Measurements from ENCODE around the gene SSU72.
A peak's percentile ranks its signal among the peaks of the same experiment; 100 is the strongest.
"Not testable (repeated sequence)": the region's sequence is repeated elsewhere in the genome, so short reads cannot be mapped to it uniquely, and the experiment has no call there.

SSU72 gene

DNA sequence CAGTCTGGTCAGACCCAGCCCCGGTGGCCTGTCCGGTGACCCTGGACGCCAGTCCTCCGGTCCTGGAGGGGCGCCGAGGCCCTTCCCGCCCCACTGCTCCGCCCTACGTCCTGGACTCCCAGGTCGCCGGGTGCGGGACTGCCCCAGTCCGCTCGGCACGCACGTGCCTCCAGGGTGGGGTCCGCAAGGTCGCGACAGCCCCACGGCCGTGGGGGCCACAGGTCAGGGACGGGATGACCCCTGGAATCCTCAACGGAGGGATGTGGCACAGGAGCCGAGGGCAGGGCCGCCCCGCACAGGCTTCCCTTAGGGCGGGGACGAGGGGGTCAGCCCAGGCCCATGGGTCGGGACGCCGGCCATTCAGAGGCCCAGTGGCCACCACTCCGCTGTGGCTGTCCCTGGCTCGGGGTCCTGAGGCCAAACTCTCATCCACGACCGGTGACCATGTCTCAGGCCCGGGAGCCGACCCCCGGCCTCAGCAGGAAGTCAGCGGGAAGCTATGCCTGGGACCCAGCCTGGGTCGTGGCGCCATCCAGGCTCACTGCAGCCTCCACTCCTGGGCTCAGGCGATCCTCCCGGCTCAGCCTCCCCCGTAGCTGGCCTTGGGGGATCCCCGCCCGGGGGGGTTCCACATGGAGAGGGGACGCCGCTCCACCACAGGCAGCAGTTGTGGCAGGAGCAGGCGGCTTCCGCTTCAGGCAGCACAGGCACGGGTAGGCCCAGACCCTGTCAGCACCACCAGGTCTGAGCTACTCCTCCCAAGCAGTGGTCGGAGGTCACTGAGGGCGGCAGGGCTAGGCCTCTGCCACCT is 33.6 kb downstream of the SSU72 start:
- DNase-seq (ENCODE audit: low read depth in 2 of 2): no peak

DNA sequence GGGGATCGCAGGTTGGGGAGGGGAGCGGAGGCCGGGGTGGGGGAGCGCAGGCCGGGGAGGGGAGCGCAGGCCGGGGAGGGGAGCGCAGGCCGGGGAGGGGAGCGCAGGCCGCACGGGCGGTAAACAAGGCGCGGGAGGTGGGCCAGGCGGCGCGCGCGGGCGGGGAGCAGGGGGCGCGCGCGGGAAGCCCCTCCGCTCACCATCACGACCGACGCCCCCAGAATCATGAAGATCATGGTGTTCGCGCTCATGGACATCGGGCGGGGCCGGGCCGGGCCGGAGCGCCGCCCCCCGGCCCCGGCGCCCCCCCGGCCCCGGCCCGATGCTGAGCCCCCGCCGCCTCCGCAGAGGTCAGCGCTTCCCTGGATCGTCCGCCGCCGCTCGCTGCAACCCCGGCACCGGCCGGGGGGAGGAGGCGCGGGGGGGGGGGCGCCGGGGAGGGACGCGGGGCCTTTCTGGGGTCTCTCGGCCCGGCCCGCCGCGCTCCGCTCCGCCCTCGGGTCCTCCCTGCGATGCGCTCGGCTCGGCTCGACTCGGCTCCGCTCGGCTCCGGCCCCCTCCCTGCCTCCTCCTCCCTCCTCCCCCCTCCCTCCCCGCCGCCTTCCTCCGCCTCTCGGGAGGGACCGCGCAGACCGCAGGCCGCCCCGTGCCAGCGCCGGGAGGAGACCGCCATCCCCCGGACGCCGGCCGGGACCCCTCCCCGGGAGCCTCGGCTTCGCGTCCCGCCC is 34.4 kb downstream of the SSU72 start, which contains the start of gene TMEM240:
Gene TMEM240, minus strand, starts transcription at position 535 of the 728 bp plus-strand sequence. Its CDS starts 278 bp downstream, at position 257.
- peak in 1 of 2 donors; percentile 42 for DNase-seq (ENCODE audit: low read depth in 2 of 2)

DNA sequence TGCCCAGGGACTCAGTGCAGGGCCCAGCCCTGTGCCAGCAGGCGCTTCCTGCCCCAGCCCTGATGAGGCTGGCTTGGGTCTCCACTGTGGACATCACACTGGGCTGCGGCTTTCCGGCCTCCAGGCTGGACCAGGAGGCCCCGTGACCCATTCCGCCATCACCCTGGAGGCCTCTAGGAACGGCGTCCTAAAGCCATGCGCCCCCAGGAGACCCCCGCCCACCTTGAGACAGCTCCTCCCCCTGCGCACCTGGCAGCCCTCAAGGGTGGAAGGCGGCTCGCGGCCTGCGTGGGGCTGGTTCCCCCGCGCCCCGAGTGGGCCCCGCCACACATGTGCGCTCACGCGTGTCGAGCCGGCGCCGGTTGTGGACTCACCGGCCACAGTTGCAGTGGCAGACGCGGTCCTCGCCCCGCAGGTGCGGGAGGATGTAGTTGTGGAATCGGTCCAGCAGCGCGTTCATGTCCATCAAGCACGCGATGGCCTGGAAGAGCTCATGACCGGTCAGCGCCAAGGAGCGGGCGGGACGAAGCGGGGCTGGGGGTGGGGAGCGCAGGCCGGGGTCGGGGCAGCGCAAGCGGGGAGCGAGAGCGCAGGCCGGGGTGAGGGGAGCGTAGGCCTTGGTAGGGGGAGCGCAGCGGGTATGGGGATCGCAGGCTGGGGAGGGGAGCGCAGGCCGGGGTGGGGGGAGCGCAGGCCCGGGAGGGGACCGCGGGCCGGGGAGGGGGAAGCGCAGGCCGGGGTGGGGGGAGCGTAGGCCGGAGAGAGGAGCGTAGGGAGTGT is 35.2 kb downstream of the SSU72 start:
- no peak for DNase-seq (ENCODE audit: low read depth in 2 of 2)

DNA sequence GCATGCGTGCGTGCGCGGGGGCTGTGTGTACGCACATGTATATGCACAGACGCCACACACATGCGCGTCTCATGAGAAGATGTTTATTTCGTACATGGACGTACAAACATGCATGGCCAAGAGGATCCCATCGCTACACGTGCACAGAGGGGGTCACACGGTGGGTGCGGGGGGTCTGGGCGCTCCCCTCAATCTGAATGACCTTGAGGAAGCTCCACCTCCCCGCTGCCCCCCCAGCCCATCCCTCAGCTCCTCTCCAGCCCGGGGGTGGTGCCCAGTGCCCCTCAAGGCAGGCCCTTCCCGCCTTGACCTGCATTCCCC is 35.7 kb downstream of the SSU72 start:
- DNase-seq (ENCODE audit: low read depth in 2 of 2): no peak

DNA sequence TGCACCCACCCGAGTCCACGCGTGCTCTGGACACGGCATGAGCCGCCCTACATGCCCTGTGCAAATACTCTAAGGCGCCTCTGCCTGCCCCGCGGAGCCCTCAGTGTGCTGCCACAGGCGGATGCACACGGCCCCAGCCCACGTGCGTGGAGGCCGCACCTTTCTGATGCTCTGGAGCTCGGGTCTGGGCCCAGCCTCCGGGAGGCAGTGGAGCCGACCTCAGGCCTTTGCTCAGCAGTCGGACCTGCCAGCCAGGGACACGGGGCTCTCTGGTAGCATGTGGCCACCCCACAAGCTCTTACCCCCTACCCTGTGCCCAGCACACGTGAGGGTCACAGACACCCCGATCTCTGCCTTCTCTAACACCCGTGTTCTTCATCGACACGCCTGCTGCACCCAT is 36.3 kb downstream of the SSU72 start:
- no peak for DNase-seq (ENCODE audit: low read depth in 2 of 2)

DNA sequence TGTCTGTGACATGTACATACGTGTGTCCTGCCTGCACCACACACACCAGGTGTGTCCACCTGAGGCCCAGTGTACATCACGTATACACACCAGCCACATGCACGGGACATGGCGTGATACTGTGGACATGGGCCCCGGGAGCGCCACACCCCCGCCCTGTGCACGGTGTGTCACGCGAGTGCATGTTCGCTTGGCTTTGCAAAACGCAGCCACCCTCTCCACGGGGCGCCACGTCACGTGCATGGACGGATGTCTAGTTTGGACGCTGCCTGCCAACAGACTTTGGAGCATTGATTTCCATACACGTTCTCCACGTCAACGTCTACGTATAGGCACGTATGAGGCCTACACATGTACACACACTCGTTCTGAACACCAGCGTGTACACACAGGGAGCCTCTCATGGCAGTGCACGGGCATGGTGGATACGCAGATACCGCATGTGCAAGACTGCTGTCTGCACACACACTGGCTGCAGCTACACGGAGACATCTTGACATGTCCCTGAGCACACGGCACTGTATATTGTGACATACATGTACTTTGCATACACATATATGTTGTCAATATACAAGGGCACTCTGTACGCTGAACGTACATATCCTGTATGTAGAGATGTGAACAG is 36.9 kb downstream of the SSU72 start:
- no peak for DNase-seq (ENCODE audit: low read depth in 2 of 2)

DNA sequence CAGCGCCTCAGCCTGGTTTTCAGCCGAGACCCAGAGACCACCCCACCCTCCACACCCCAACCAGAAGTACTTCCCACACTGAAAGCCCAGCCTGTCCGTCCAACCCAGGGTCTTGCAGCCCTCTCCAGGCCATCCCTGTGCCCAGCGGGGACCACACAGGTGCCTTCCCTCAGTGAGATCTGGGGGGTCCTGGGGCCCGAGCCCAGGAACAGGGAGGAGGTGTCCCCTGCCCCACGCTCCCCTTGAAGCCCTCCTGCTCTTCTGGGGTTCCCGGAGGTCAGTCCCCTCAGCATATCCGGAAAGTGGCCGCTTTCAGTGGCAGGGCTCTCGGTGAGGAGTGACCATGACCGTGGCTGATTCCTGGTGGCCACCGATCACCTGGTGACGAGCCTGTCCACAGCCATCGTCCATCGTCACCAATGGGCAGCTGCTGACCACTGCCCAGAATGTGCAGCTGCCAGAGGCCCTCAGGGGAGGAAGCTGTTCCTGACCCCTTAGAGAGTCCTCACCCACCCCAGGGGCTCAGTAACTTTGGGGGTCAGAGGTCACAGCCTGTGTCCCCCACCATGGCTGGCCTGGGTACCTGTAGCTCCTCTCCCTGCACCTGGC is 37.6 kb downstream of the SSU72 start:
- DNase-seq (ENCODE audit: low read depth in 2 of 2): no peak

DNA sequence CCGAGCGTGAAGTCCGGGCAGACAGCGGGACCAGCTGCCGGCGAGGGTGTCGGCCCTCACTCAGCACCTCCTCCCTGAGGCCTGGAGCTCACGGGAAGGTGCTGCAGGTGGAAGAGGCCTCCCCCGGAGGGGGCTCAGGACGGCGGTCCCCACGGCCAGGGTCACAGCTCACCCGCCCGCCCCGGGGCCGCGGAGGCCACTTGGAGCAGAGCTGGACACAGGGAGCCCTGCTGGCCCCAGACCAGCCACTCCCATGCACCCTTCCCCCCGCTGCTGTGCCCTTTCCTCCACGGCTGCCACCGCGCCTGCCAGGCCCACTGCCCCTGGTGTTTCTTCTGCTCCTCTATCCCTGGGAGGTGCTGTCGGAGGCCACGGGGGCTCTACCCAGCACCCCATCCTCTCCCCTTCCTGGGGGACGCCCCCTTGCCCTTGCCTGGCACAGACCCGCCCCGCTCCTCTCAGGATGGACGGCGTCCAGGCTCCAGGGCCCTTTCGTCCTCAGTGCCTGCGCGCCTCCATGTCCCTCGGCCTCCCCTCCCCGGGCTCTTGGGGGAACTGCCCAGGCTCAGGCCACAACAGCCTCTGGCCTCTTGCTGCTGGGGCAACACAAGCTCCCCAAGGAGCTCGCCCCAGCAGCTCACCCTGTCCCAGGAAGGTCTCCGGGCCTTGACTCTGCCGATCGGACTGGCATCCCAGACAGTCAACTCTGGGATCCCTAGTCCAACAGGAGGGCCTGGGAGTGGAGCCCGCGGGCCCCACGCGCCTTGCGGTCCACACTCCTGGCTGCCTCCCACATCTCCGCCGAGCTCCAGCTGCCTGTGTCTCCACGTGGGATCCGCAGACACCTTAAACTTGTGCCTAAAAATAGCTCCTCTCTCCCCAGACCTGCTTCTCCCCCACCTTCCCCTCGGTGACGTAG is 38.4 kb downstream of the SSU72 start:
- no peak for DNase-seq (ENCODE audit: low read depth in 2 of 2)

DNA sequence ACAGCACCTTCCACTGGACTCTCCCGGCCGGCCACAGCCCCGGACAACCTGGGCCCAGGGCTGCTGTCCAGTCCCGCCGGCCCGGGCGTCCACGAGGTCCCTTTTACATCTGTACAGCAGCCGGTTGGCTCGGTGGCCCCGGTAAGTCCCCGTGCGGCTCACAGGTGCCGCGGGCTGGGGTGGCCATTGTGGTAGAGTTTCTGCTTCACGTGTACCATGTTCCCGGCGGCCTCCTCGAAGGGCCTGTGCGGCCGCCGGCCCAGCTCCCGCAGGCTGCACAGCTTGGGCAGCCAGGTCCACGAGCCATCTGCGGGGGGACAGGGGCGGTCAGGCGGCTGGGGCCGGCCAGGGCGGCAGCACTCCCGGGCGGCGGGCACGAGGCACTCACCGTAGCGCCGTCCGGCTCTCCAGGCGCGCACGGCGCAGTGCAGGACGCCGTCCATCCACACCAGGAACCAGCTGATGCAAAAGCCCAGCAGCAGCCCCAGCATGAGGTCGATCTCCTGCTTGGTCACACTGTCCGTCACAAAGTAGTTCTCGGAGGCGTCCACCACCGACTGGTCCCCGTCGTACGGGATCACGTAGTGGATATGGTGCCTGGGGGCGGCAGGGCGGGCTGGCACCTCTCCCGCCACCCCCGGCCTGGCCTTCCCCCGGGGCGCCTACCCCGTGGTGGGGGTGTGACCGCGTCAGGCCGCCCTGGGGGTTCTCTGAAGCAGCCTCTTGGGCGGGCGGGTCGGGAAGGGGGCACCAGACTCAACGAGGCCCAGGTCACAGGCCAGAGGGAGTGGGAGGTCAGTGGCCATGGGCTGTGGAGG is 39.3 kb downstream of the SSU72 start:
- no peak for DNase-seq (ENCODE audit: low read depth in 2 of 2)

DNA sequence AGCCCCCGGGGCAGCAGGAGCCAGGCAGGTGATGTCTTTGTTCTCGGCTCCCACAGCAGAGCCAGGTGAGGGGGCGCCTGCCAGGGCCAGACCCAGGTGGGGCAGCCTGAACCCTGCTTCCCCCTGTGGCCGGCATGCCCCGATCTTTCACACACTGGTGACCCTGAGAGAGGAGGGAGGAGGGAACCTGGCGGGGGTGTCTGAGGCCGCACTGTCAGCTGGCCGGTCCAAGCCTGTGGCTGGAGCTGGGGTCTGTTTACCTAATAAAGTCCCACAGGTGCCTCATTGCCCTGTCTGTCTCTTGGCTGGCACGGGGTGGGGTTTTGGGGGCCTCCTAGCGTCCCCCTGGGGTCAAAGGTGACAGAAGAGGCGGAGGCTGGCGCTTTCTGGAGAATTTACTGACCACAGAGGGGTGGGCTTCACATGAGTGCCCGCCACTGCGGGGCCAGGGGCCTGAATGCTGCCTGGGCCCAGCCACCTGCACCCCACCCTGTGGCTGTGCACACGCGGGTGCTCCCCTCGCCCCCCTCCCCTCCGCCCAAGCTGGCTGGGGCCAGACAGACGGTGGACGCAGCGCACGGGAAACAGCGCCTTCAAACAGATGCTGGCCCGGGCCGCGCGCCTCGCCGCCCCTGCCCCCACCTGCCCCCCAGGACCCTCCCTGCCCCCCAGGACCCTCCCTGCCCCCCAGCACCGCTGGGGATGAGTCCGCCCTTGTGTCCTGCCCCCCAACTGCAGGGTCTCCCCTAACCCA is 40.1 kb downstream of the SSU72 start:
- DNase-seq (ENCODE audit: low read depth in 2 of 2): no peak

DNA sequence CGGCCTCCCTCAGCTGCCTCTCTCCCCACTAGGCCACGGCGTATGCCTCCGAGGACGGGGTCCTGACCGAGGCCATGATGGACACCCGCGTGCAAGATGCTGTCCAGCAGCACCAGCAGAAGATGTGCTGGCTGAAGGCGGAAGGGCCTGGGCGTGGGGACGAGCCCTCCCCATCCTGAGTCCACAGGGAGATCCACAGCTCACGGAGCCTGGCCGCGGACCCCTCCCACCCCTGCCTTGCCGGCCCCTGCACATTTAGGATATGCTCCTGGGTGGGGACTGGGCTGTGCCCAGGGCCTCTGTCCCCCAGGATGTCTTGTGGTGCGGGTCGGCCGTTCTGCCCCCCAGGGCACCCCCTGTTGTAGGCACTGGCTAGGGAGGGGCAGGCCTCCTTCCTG is 40.8 kb downstream of the SSU72 start:
- DNase-seq (ENCODE audit: low read depth in 2 of 2): not testable (repeated sequence)

DNA sequence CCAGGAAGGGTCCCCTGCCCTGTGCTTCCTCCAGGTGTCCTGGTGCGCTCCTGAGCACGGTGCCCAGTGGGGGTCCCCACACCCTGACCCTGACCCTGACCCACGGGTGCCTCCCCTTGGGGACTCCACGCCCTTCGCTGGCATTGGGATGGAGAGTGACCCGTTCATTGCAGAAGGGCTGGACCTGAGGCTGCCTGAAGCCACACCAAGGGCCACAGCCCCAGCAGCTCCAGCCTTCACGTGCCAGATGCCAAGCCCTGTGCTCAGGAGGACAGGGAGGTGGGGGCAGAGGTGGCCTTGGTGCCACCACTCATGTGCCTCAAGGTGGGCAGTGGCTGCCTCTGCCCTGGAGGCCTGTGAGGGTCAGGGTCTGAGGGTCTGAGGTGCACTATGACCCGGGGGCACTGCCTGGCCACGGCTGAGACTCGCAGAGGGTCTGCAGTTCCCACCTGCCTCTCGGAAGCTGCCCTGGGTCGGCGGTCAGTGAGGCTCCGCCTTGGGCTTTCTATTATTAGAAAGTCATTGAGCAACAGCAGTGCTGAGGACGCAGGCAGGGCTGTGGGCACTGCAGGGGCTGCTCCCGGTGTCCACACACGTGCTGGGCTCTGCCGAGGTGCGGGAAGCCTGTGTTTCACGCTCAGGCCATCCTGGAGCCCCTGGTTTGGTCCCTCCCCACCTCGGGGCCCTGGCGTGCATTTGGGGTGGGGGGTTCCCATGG is 41.3 kb downstream of the SSU72 start:
- not testable (repeated sequence) for DNase-seq (ENCODE audit: low read depth in 2 of 2)

DNA sequence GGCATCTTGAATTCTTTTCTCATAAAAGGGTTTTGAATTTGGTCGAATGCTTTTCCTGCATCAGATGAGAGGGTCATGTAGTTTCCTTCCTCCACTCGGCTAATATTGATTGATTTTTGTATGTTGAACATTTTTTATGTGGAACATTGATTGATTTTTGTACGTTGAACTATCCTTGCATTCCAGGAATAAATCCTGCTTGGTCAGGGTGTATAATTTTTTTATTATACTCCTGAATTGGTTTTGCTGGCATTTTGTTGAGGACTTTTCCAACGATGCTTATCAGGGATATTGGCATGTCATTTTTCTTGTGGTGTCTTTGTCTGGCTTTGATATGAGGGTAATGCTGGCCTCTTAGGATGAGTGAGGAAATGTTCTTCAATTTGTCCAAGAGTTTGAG is 42.7 kb downstream of the SSU72 start:
- DNase-seq (ENCODE audit: low read depth in 2 of 2): no peak

DNA sequence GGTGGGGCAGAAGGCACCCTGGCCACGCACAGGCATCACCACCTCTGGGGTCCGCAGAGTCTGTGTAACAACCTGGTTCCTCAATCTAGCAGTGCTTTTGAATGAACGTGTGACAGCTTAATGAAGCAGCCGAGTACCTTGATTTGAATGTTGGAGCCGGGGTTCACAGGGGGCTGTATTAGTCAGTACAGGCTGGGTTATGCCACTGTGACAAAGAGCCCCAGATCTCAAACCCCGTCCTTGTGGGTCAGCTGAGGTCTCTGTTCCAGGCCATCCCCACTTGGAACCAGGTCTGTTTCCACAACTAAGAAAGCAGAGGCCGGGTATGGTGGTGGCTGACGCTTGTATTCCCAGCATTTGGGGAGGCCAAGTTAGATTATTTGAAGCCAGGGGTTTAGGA is 44.7 kb downstream of the SSU72 start:
- no peak for DNase-seq (ENCODE audit: low read depth in 2 of 2)

DNA sequence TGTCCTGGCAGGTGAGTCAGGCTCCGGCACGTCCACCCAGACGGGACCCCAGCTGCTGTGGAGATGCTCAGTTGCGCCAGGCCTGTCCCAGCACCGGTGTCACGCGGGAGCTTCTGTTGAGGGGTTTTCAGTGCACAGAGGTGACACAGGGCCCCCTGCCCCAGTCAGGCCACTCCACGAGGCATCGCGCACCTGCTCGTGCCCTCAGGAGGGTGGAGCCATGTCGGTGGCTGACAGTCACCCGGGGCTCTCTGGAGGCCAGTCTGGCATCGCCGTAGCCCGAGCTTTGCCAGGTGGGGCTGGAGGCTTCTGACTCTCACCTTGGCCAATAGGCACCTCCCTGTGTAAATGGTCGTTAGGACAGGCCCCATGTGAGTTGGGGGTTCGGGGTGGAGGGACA is 45.3 kb downstream of the SSU72 start:
- DNase-seq (ENCODE audit: low read depth in 2 of 2): no peak

DNA sequence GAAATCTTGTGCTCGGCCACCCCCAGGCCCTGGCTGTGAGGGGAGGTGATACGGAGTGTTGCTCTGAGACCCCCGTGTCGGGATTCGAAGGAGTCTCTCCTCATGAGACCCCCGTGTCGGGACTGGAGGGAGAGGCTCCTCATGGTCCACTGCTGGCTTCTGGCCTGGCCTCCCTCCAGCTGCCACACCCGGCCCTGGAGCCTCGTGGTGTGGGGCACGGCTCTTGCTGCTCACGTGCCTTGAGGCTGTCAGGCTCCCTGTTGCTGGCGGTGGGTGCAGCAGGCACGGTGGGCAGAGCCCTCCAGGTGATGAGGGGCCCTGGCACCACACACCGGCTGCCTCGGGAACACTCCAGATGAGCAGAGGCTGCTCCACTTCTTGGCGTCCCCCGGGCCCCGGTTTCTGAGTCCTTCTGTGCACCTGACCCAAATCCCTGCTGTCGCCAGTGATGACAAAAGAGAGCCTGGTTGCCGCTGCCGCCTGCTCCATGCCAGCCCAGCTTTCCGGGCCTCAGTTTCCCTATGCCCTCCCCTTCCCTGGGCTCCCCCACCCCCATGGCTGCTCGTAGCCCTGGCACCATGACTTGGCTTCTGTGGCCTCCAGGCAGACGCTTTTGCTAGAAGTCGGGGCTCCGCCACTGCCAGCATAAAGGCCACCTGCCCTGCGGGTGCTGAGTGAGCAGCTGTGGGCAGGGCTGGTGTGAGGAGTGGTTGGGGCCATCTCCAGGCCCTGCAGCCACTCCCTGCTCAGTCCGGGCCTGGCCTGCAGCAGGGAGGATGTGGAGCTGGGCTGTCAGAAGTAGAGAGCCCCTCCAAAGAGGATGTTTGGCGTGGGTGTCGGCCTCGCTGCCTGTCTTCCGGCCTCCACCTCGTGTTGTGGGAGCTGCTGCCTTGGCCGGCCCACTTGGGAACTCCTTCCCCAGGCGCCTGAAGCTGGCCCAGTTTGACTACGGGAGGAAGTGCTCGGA is 46.1 kb downstream of the SSU72 start:
- no peak for DNase-seq (ENCODE audit: low read depth in 2 of 2)
